K562 (cell line): ENCODE data around the gene TMEM131. TPM values are rescaled to one million over a fixed set of nuclear protein-coding genes. Genes with fewer than 3 reads are reported as not detected.

Source experiments
- ATAC-seq: fragments of 200-7000 bp; cut with Tn5 transposase; 3 replicates; pipeline ENCODE4 v1.9.1; 2020; ENCODE audit warnings: moderate library complexity
- BruUV-seq: library from RNA; stranded (reverse); fragments of 400-500 nt; replicated peaks from 2 replicates; lab custom pipeline; 2021; lab: Mats Ljungman, UMichigan
- CTCF ChIA-PET: fragments of 300-600 bp; formaldehyde crosslinking; extraction: SDS; loops from one replicate; lab custom pipeline; 2021; ENCODE audit warnings: low intra/inter-chr PET ratio; lab: Yijun Ruan, JAX
- POLR2A ChIA-PET: fragments of 300-600, 350-650 bp; sonication (Branson Sonifier 250); formaldehyde crosslinking; extraction: SDS; loops from one replicate; lab custom pipeline; 2021; ENCODE audit warnings: antibody characterized with exemption, inconsistent platforms; lab: Yijun Ruan, JAX
- DNase-seq, 4 experiments: peaks; one replicate each; pipeline versions ENCODE4 v3.0.0 to v3.0.0-alpha.2; 2011 to 2018; ENCODE audit warnings: low spot score in 3 of 4, mixed read lengths in 3 of 4; ENCODE audit errors: extremely low read depth in 1 of 4
- FAIRE-seq: peaks from 2 replicates; lab custom pipeline; 2011; peaks lifted over from hg19 to GRCh38; lab: Jason Lieb, UNC
- H2AFZ ChIP-seq: 2 replicates; pipeline ENCODE4 v1.6.0; 2011; ENCODE audit warnings: low read depth, low read length, control low read depth, inconsistent platforms
- H3K27ac ChIP-seq: fragments of 200-600 bp; 3 replicates; pipeline ENCODE4 v1.8.0; 2011; ENCODE audit warnings: low read depth, mild to moderate bottlenecking, control low read depth, inconsistent platforms, low read length, moderate library complexity, mixed read lengths; ENCODE audit errors: extremely low read depth
- H3K27me3 ChIP-seq, 2 experiments: fragments of 300-600 bp in 1 of 2; 2 replicates in 1 of 2; 3 replicates in 1 of 2; pipeline versions ENCODE4 v1.6.0 to v1.8.0; 2011; ENCODE audit warnings: inconsistent platforms in 2 of 2, low read length in 2 of 2, mild to moderate bottlenecking in 1 of 2, mixed read lengths in 1 of 2, moderate library complexity in 1 of 2; ENCODE audit not compliant: control insufficient read depth in 2 of 2, insufficient read depth in 2 of 2
- H3K36me3 ChIP-seq: fragments of 300-600 bp; 3 replicates; pipeline ENCODE4 v1.8.0; 2011; ENCODE audit warnings: mild to moderate bottlenecking, low read length, inconsistent platforms; ENCODE audit not compliant: control insufficient read depth, insufficient read depth
- H3K4me1 ChIP-seq, 2 experiments: fragments of 200-600 bp in 1 of 2; replicated peaks in 1 of 2; 2 replicates in 1 of 2; 3 replicates in 1 of 2; pipeline versions ENCODE4 v1.5.1 to v1.8.0; 2011; ENCODE audit warnings: inconsistent platforms in 2 of 2, low read length in 2 of 2, mild to moderate bottlenecking in 1 of 2, mixed read lengths in 1 of 2, moderate library complexity in 1 of 2; ENCODE audit not compliant: control insufficient read depth in 2 of 2, insufficient read depth in 2 of 2
- H3K4me2 ChIP-seq: 2 replicates; pipeline ENCODE4 v1.6.1; 2011; ENCODE audit warnings: low read length, control low read depth, inconsistent platforms, mixed read lengths; ENCODE audit not compliant: insufficient read depth
- H3K4me3 ChIP-seq: fragments of 200-600 bp; sonication (generic), shearing (Covaris generic); 2 replicates; pipeline ENCODE4 v1.5.1; 2016; ENCODE audit warnings: control low read depth, inconsistent platforms
- H3K79me2 ChIP-seq: fragments of 200-600 bp; 3 replicates; pipeline ENCODE4 v1.8.0; 2011; ENCODE audit warnings: low read length, inconsistent platforms; ENCODE audit not compliant: control insufficient read depth, insufficient read depth
- H3K9ac ChIP-seq, 2 experiments: 2 replicates each; pipeline versions ENCODE4 v1.6.0 to v1.6.1; 2011; ENCODE audit warnings: low read depth in 2 of 2, low read length in 2 of 2, control low read depth in 1 of 2, inconsistent platforms in 1 of 2, mild to moderate bottlenecking in 1 of 2, mixed read lengths in 1 of 2; ENCODE audit not compliant: insufficient read depth in 1 of 2
- H3K9me1 ChIP-seq: one replicate; pipeline ENCODE4 v1.6.0; 2011; ENCODE audit warnings: inconsistent platforms, mild to moderate bottlenecking, low read length, moderate library complexity; ENCODE audit not compliant: control insufficient read depth, insufficient read depth
- H3K9me3 ChIP-seq: replicated peaks from 2 replicates; pipeline ENCODE4 v1.5.1; 2011; ENCODE audit warnings: low read depth, low read length, inconsistent platforms; ENCODE audit not compliant: control insufficient read depth, insufficient read depth
- H4K20me1 ChIP-seq: replicated peaks from 2 replicates; pipeline ENCODE4 v1.6.1; 2011; ENCODE audit warnings: low read length, inconsistent platforms, mixed read lengths; ENCODE audit not compliant: control insufficient read depth, insufficient read depth
- ATF3 ChIP-seq, 2 experiments: fragments of 450-650 bp in 1 of 2; sonication (generic) in 1 of 2; formaldehyde crosslinking in 1 of 2; IDR thresholded peaks in 1 of 2; conservative IDR thresholded peaks in 1 of 2; 2 replicates each; pipeline versions ENCODE4 v1.6.1 to v1.8.1; 2016 to 2023; ENCODE audit warnings: mild to moderate bottlenecking in 2 of 2, moderate library complexity in 2 of 2, inconsistent platforms in 1 of 2, missing genetic modification reagents in 1 of 2
- HDAC8 ChIP-seq: fragments of 450-650 bp; IDR thresholded peaks from 2 replicates; pipeline ENCODE4 v1.6.1; 2016; ENCODE audit warnings: mild to moderate bottlenecking, missing genetic modification characterization, moderate library complexity, missing compliant biosample characterization
- LCOR ChIP-seq: sonication (generic); formaldehyde crosslinking; IDR thresholded peaks from 2 replicates; pipeline ENCODE4 v1.8.0; 2022; ENCODE audit warnings: mild to moderate bottlenecking, missing genetic modification reagents
- MCM2 ChIP-seq: fragments of 450-650 bp; IDR thresholded peaks from 2 replicates; pipeline ENCODE4 v1.6.1; 2017; ENCODE audit warnings: low read depth, mild to moderate bottlenecking
- SFPQ ChIP-seq: fragments of 200-400 bp; formaldehyde crosslinking; IDR thresholded peaks from 2 replicates; pipeline ENCODE4 v1.6.1; 2017; ENCODE audit warnings: mild to moderate bottlenecking, low read depth, low read length, moderate library complexity
- TFAP4 ChIP-seq: sonication (generic); formaldehyde crosslinking; IDR thresholded peaks from 2 replicates; pipeline ENCODE4 v1.8.0; 2022; ENCODE audit warnings: missing genetic modification reagents, mild to moderate bottlenecking, moderate library complexity, borderline replicate concordance
- whole genome bisulfite sequencing: fragments of 100-300 bp; shearing (Covaris generic); methylation state at CpG from one replicate; pipeline ENCODE4 v1.1.6; 2016; ENCODE audit warnings: low coverage, mixed read lengths; ENCODE audit not compliant: insufficient coverage; ENCODE audit errors: missing lambda C conversion rate; 5-methylcytosine and 5-hydroxymethylcytosine counted together
- in situ Hi-C: fragments of 300-500 bp; cut with MboI; formaldehyde crosslinking; loops from 4 replicates; pipeline ENCODE4 v1.15.0; 2018; ENCODE audit warnings: inconsistent platforms, mixed read lengths
- intact Hi-C: fragments of 100-400 bp; cut with micrococcal nuclease; formaldehyde crosslinking; loops from 2 replicates; pipeline ENCODE4 v1.14.2; 2022
- polyA plus RNA-seq, 8 experiments: library from polyadenylated mRNA; depleted of rRNA in 4 of 8; stranded (reverse) in 5 of 8; unstranded in 3 of 8; fragments of >200 nt; fragmentation: Nextera tagmentation in 2 of 8; fragmentation: Illumina TruSeq in 1 of 8; extraction: Ambion mirVana in 2 of 8; extraction: Trizol in 1 of 8; gene quantifications; 2 replicates each; pipeline versions ENCODE4 v1.2.1 to v1.2.3, GENCODE V29; 2011 to 2014; ENCODE audit warnings: inconsistent platforms in 1 of 8, missing spikeins in 1 of 8
- total RNA-seq, 7 experiments: library from RNA; depleted of rRNA in 6 of 7; stranded (reverse); fragments of >200 nt in 6 of 7; fragmentation: Illumina TruSeq in 2 of 7; extraction: Trizol in 2 of 7; gene quantifications; 2 replicates each; pipeline versions ENCODE4 v1.2.1 to v1.2.3, GENCODE V29; 2011 to 2021; ENCODE audit warnings: low replicate concordance in 1 of 7

Gene TMEM131
- total and polyA plus RNA-seq, 9 of the 15 experiments (the other 6 are each of a cell fraction or from before 2014, with no cell fraction given), result 2.5 to 21.1 (median 12.4) TPM

- TF ChIP-seq ATF3 (IDR thresholded peaks at IDR 0.05) (no peak), ATF3 (CRISPR knock-in tag; conservative IDR thresholded peaks at IDR 0.05) (no peak), HDAC8 (tag) (no peak), MCM2 (no peak), LCOR (CRISPR knock-in tag) (no peak)
Observed at GRCh38 chr2:97808816-97809215, 186.9 kb downstream of the TMEM131 start (continued).

DNA sequence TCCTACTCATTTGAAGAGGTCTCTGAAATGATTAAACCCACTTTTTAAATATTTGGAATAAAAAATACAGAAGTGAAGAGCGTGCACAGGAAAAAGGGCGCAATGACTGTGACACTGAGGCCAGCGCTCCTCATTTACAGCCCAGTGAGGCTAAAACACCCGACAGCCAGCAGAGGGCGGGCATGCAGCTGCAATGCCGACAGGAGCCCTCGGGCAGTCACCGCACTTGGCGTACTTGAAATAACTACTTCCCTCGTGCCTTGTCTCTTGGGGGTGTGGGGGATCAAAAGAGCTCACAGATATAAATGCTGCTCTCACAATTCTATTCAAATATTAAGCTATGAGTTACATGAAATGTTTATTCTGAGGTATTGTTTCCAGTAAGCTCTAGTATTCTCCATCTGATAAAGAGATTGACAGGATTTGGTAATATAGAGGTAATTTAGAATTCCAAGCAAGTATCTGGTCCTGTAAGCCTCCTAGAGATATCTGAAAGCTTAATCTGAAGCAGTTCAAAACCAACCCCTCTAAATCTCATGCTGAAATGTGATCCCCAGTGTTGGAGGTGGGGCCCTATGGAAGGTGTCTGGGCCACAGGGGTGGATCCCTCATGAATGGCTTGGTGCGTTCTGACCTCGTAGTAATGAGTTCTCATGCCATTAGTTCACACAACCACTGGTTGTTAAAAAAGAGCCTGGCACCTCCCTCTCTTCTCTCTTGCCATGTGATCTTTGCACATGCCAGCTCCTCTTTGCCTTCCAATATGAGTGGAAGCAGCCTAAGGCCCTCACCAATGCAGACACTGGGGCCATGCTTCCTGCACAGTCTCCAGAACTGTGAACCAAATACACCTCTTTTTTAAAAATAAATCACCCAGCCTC is 188.8 kb downstream of the TMEM131 start:
- intact Hi-C loops, result loop anchor here (1.0 to 2.0 kb wide), 2 partner anchors 350 to 578 kb away; no protein-coding TSS in a partner anchor
- H3K9me1 ChIP-seq, result no peaks in the 10 kb centered on the region
- H3K27ac ChIP-seq, result no peak overlapping the region
- H2AFZ ChIP-seq, result no peak overlapping the region
- H3K4me3 ChIP-seq, result no peak overlapping the region
- FAIRE-seq (peak; percentile 76), DNase-seq (peak; percentile 53 to 84 (median 65)), ATAC-seq (peak; percentile 100)
- H3K79me2 ChIP-seq, result no peaks in the 10 kb centered on the region
- CTCF ChIA-PET, result interaction anchor here (0.5 to 1.6 kb wide), 7 partner anchors 10 to 1030 kb away, joined by 3 to 16 read pairs (median 3); no protein-coding TSS in a partner anchor
- peaks cover 39% of the 10 kb centered on the region for H3K36me3 ChIP-seq
- in situ Hi-C loops, result loop anchor here (25.0 kb wide), 1 partner anchor 580 kb away; no protein-coding TSS in a partner anchor
- BruUV-seq, result no TSS peak
- no peaks in the 10 kb centered on the region for H4K20me1 ChIP-seq
- POLR2A ChIA-PET, result interaction anchor here (0.6 to 0.9 kb wide), 3 partner anchors 345 to 802 kb away, joined by 3 read pairs; no protein-coding TSS in a partner anchor
- no peak overlapping the region for H3K4me2 ChIP-seq
- no peaks in the 10 kb centered on the region for H3K9me3 ChIP-seq
- 19% methylated on average over 11 of the region's 12 CpGs for WGBS
- H3K9ac ChIP-seq, result no peak overlapping the region
- no peaks in the 10 kb centered on the region for H3K27me3 ChIP-seq
- H3K4me1 ChIP-seq, result no peaks in the 10 kb centered on the region
- peak; percentile 26; the same call in 1 of the 2 replicates for TF ChIP-seq TFAP4 (CRISPR knock-in tag)
- TF ChIP-seq SFPQ, result no peak
